ENCODE results near the gene TYW1B.
"Not testable (repeated sequence)": the region's sequence is repeated elsewhere in the genome, so short reads cannot be mapped to it uniquely, and the experiment has no call there.

The TYW1B gene

GRCh38 chr7:72540923-72541322 is 287.1 kb downstream of the TYW1B start:
- no peak for DNase-seq (ENCODE audit: low read depth)
- H3K4me3 ChIP-seq (ENCODE audit: control insufficient read depth, low read depth, low read length) = no peak overlapping the region
- TF ChIP-seq, protein P1, sequence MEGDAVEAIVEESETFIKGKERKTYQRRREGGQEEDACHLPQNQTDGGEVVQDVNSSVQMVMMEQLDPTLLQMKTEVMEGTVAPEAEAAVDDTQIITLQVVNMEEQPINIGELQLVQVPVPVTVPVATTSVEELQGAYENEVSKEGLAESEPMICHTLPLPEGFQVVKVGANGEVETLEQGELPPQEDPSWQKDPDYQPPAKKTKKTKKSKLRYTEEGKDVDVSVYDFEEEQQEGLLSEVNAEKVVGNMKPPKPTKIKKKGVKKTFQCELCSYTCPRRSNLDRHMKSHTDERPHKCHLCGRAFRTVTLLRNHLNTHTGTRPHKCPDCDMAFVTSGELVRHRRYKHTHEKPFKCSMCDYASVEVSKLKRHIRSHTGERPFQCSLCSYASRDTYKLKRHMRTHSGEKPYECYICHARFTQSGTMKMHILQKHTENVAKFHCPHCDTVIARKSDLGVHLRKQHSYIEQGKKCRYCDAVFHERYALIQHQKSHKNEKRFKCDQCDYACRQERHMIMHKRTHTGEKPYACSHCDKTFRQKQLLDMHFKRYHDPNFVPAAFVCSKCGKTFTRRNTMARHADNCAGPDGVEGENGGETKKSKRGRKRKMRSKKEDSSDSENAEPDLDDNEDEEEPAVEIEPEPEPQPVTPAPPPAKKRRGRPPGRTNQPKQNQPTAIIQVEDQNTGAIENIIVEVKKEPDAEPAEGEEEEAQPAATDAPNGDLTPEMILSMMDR (conservative IDR thresholded peaks at IDR 0.05; ENCODE audit: control insufficient read depth, insufficient read depth, low read depth, low read length) = no peak

DNA sequence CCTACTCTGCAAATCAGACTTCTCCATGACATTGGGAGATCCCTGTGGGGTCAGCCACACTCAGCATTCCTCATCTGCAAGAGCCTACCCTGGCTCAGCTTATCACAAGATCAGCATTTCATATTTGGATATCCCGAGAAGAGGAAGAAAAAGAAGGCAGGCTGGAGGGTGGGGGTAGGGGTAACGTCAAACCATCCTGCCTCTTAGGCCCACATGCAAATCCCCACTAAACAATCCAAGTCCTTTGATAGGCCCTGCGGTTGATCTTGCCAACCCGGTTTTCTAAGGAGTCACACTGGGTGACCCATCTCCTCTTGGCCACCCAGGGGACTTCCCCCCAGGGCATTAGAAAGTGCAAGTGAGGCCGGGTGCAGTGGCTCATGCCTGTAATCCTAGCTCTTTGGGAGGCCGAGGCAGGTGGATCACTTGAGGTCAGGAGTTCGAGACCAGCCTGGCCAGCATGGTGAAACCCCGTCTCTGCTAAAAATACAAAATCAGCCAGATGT is 287.8 kb downstream of the TYW1B start:
- TF ChIP-seq, protein P1 (conservative IDR thresholded peaks at IDR 0.05; ENCODE audit: control insufficient read depth, insufficient read depth, low read depth, low read length) = no peak
- H3K4me3 ChIP-seq (ENCODE audit: control insufficient read depth, low read depth, low read length) = no peak overlapping the region
- DNase-seq (ENCODE audit: low read depth) = no peak

- TF ChIP-seq, protein P1 (conservative IDR thresholded peaks at IDR 0.05; ENCODE audit: control insufficient read depth, insufficient read depth, low read depth, low read length) = no peak
- H3K4me3 ChIP-seq (ENCODE audit: control insufficient read depth, low read depth, low read length) = no peak overlapping the region
- DNase-seq (ENCODE audit: low read depth) = no peak
These were observed 288.3 kb downstream of the TYW1B start for GRCh38 chr7:72539702-72540101.

DNA sequence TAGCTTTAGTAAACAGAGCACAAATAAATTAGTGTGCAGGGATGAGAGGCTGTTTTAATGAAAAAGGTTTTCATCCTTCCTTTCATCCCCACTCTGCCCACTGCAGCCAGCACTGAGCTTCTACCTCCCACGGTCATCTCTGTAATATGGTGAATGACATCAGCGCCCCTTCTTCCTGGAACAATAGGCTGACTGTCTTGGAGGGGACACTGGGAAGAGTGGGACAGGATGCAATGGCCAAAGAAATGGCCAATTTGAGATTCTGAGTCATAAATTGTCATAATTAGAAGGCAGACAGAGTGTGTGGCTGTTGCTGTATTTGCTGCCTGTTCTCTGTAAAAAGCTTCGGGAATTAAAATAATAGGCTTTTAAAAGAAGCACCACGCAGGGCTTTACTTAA is 289.1 kb downstream of the TYW1B start:
- DNase-seq (ENCODE audit: low read depth) = no peak
- no peak overlapping the region for H3K4me3 ChIP-seq (ENCODE audit: control insufficient read depth, low read depth, low read length)
- TF ChIP-seq, protein P1 (conservative IDR thresholded peaks at IDR 0.05; ENCODE audit: control insufficient read depth, insufficient read depth, low read depth, low read length) = no peak

DNA sequence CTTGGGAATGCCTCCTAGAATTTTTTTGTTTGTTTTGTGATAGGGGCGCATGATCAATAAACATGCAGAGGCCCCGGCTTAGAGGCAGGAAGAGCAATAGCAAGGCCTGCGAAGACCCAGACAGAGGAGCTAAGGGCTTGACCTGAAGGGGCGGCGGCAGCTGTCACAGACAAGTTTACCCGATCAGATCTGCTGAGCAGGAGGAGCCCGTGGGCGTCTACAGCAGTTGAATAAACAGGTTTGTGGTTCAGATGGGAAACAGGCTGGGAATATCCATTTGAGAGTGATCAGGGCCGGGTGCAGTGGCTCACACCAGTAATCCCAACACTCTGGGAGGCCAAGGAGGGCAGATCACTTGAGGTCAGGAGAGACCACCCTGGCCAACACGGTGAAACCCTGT is 289.9 kb downstream of the TYW1B start:
- no peak overlapping the region for H3K4me3 ChIP-seq (ENCODE audit: control insufficient read depth, low read depth, low read length)
- TF ChIP-seq, protein P1 (conservative IDR thresholded peaks at IDR 0.05; ENCODE audit: control insufficient read depth, insufficient read depth, low read depth, low read length) = no peak
- DNase-seq (ENCODE audit: low read depth) = no peak

GRCh38 chr7:72536038-72536437 is 292.0 kb downstream of the TYW1B start:
- DNase-seq (ENCODE audit: low read depth); H3K4me3 ChIP-seq (ENCODE audit: control insufficient read depth, low read depth, low read length): not testable (repeated sequence)

DNA sequence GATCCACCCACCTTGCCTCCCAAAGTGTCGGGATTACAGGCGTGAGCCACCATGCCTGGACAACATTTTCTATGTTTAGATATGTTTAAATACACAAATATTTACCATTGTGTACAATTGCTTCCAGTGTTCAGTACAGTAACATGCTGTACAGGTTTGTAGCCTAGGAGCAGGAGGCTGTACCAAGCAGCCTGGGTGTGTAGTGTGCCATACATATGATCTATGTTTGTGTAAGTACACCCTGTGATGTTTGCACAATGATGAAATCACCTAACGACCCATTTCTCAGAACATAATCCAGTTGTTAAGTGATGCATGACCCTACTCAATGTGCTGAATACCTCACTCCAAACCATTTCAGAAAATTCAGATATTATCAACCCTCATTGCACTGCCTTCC is 297.0 kb downstream of the TYW1B start:
- H3K4me3 ChIP-seq (ENCODE audit: control insufficient read depth, low read depth, low read length); DNase-seq (ENCODE audit: low read depth): not testable (repeated sequence)

Measured in fibroblast of mammary gland (primary cell).